ENCODE results near the gene OLFM3. TPM values are rescaled to one million over a fixed set of nuclear protein-coding genes. Genes with fewer than 3 reads are reported as not detected.

Gene OLFM3
- total RNA-seq, 1 experiment from 2014 or later: 0.05 TPM

DNA sequence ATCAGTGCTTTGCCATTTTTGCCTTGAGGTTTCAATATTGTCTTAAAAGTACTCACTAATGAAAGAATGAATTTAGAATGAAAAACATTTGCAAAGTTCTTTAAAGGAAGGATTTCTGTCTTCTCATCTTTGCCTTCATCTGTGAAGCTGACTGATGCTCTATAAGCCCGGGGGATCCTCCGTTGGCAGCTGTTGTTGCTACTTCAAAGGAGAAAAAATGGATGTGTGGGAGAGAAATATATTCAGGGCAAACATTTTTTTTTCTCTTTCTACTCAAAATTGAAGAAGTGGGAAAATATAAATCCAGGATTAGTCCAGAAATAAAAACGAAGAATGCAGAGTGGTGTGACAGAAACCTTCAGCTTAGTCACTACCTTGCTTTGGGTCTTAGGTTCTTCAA, 142.5 kb downstream of the OLFM3 start:
- no peak for DNase-seq (ENCODE audit: extremely low read depth, low read depth)

DNA sequence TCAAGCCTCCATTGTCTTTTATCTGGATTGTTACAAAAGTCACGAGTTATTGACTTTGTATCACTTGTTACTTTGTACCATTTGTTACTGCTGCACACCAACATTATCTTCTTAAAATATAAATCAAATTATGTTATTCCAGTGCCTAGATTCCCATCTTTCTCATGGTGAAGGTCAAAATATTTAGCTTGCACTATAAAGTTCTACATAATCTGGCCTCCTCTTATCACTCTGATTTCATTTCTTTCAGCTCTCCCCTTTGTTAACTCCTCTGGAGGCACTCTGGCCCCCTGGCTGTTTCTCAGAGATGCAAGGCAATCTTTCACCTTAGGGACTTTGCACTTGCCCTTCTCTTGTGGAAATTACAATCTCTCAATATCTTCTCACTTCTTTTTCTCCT, 143.8 kb downstream of the OLFM3 start:
- DNase-seq (ENCODE audit: extremely low read depth, low read depth): no peak

DNA sequence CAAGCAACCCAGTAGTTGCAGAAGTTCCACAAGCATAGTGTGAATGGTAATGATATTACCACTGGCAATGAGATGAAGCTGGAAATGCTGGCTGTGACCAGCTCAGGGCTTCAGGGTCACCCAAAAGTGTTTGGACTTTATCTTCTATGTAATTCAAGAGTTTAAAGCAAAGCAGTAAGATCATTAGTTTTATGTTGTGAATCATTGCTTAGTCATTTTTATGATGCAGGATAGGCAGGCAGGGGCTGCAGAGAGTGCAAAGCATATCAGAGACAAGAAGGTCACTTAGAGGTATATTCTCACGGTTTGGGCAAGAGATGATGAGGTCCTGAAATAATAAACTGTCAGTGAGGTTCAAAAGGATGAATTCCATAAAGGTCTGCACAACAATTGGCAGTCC, 147.4 kb downstream of the OLFM3 start:
- DNase-seq (ENCODE audit: extremely low read depth, low read depth): no peak

DNA sequence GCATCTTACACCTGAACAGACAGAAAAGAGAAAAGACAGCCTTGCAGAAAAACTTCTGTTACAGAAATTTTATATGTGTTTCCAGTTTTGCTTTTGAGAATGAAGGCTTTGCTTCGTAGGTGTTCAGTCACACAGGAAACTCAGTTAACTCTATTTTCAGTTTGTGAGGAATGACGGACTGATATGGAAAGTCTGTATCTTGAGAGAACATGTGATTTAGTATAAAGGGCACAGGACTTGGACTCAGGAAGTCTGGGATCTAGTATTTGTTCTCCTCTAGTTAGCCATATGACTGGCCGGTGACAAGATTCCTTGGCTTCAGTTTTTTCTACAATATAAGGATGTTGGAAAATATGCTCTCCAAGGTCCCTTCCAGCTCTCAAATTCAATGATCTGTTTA, 149.1 kb downstream of the OLFM3 start:
- DNase-seq (ENCODE audit: extremely low read depth, low read depth): no peak

DNA sequence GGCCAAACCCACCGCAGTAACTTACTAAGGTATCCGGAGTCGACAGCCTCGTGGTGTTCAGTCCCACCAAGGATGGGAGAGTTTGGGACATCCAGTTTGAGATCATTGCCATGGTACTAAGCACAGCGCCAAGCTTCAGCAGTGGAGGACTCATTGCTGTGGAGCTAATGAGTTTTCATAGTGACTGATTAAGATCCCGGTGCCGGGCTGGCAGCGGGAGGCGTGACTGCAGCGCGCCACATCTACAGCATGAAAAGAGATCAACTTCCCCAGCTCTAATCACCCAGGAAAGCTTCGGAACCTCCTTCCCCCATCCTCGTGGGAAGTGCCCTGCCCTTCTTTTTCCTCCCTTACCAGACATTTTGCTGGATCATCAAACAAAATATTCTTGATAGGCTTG, 149.9 kb downstream of the OLFM3 start:
- DNase-seq (ENCODE audit: extremely low read depth, low read depth): no peak

DNA sequence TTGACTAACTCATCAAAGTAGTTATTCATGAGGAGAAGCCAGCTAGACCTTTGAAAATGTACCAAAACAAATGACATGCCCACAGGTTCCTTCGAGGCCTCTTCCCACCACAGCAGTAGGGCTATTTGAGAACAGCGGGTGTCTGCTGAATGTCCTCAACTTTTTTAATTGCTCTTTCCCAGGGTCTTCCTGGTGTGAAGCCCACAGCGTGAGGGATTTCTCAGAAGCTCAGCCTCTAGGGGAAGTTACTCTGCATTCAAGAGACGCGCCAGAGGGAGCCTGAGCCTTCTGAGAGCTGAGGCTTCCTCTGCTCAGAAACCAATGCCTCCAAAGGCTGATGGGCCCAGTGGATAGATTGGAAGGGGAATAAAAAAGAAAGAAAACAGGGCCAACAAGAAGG, 153.6 kb downstream of the OLFM3 start:
- no peak for DNase-seq (ENCODE audit: extremely low read depth, low read depth)

DNA sequence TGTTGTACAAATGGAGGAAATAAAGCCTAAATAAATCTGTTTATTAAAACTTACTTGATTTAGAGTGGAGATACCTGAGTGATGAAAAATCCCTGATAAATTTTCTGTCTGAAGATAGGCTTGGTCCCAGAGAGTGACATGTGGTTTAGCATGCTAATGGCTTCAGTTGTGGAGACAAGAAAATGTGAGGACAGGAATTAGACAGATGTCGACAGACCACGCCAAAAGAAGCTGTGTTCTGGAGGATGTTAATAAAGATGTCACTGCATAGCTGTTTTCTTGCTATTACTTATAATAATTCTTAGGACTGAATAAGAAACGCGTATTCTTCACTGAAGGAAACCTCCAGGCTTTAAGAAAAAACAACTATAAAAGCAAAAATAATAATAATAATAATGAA, 154.9 kb downstream of the OLFM3 start:
- no peak for DNase-seq (ENCODE audit: extremely low read depth, low read depth)

DNA sequence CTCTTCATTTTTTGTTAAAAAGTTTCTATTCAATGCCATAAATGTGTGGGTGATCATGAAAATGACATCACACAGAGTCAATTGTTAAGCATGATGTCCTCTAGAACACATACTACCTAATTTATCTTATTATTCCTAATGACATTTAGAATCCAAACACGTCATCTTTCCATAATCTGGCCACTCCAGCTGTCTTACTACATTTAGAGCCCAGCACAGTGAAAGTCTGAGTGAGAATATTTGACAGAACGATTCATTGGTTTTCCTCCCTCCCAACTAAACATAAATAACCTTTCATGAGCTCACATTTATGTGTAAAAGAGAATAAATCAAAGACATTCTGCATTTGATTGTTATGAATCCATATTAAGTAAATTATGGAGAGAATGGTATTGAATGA, 160.7 kb downstream of the OLFM3 start:
- no peak for DNase-seq (ENCODE audit: extremely low read depth, low read depth)

DNA sequence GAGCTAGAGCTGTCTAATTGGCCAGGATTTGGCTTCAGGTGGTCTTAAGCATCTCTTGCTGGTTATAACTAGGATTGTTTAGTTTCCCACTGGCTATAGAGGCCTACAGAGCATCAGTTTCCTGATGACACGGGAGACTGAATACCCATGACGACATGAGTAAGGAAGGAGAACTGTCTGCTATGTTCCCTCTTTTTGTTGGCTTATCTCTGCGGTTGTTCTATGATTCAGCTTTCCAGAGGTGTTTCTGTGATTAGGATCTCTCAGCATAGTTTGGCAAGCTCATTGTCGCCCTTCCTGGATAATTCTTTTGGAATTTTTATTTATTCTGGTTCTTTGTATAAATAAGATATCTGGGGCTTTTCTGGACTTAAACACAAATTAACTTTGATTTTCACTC, 163.4 kb downstream of the OLFM3 start:
- DNase-seq (ENCODE audit: extremely low read depth, low read depth): no peak

DNA sequence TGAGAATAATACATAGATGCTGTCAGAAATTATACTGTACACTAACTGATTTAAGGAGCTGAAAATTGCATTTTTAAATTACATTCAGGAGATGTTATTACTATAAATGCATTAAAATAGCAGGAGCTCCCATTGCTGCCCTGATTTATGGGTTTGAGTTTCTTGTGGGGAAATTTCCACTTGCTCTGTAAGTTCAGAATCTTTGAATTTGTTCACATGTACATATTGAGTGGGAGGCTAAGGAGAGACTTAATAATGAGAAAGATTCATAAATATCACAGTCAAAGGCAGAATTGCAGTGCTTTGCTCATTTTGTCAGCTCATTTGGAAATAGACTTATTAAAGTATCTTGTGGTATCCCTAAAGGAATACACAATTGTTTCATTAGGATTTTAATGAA, 170.3 kb downstream of the OLFM3 start:
- no peak for DNase-seq (ENCODE audit: extremely low read depth, low read depth)

DNA sequence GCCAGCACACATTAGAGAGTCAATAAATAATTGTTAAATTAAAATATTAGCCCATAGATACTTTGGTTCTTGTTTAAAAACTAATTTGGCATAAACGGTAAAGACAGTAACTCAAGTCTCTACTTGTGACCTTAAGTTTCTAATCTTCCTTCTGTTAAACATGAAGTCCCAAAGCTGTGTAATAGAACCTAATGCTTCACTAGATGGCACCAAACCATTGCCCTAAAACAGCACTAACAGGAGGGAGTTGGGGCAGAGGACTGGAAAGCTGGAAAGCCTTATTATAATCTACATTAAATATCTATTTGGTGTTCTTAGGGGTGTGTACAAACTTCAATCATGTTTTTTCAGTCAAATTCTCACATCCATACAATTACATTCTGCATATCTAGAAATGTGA, 176.7 kb downstream of the OLFM3 start:
- DNase-seq (ENCODE audit: extremely low read depth, low read depth): peak; percentile 41

DNA sequence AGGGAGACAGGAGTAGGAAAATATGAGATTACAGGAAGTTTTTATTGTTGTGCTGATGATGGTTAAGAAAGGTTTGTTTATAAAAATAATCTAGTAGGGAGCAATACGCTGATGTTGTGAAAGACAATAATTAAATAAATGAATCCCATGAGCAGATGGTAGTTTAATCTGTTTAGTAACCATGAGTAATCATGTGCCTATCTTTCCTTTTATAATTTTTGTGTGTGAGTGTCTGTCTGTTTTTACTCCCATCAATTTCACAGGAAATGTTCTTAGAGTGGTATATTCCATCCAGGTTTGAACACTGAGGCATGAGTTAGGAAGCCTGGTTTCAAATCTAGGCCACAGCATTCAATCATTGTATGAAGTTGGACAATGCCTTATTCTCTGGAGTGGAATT, 180.5 kb downstream of the OLFM3 start:
- no peak for DNase-seq (ENCODE audit: extremely low read depth, low read depth)

DNA sequence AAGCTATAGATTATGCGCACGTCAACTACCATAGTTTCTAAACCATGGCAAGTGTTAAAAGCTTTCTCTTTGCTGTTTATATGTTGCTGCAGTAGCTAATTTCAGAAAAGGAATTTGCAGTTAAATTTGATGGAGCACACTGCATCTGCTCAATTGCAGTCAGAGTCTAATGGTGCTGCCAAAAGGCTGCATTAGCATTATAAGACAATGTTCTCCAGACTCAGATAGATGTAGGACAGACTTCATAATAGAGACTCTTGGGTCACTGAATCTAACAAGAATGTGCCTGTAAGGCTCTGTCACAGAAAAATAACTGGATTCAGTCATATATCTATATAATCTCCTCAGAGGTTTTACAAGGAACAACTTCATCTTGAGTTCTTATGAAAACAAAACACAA, 198.3 kb downstream of the OLFM3 start:
- DNase-seq (ENCODE audit: extremely low read depth, low read depth): no peak

DNA sequence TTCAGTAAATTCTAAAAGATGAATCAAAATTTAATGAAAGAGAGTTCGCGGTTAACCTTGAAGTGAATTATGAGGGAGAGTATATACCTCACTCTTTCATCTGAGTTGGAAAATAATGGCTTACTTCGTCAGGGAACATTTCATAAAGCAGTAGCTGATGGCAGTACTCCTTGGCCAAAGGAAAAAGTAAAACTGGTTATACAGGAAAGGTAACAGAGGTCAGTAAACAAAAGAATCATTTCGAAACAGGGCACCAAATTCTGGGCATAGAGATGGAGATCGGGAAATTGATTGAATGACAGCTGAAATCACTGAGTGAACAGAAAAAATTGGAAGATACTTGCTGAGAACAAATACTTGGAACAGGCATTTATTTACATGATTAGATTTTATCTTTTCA, 199.0 kb downstream of the OLFM3 start:
- no peak for DNase-seq (ENCODE audit: extremely low read depth, low read depth)

DNA sequence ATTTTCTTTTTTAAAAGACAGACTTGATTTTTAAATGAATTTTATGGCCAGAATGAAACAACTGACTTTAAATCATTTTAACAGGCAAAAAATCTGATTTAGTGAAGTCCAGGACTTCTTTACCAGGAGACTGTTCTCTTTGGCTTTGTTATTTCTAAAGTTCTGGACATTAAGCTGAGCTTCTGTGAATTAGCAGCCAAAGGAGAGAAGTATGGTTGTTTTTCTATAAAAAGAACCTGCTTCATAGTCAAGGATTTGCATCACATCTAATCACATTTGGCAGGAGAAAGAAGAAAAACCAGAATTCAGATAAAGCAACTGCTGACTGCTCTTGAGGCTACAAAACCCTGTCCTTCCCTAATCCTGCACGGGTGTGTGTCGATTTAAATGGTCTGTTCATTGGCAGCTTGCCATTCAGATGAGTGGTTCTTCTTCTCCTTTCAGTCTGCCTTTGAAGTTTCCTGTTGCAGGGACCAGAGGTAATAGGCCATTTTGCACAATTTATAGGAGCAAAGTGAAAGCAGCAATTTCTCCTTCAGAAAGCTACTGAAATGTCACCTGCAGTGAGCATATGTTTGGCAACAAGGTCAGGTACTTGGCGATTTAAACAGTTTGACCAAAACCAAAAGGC, 215.4 kb downstream of the OLFM3 start:
- no peak for DNase-seq (ENCODE audit: extremely low read depth, low read depth)

DNA sequence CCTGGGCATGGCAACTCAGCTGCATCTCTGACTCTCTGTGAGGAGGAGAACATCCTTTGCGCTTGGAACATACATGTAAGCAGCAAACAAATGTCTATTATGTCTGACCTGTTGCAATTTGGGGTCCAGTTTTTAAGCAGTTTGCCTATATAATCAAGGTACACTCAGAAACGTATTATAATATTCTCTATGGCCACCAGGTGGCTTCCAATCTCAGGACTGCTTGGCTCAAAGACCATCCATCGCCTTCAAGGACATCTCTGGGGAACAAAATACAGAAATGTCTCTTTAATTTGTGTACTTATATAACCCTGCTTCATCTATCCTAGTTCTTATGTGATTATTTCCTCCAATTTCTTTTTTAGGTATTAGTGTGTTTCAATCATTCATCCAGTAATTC, 227.2 kb downstream of the OLFM3 start:
- DNase-seq (ENCODE audit: extremely low read depth, low read depth): peak; percentile 8

DNA sequence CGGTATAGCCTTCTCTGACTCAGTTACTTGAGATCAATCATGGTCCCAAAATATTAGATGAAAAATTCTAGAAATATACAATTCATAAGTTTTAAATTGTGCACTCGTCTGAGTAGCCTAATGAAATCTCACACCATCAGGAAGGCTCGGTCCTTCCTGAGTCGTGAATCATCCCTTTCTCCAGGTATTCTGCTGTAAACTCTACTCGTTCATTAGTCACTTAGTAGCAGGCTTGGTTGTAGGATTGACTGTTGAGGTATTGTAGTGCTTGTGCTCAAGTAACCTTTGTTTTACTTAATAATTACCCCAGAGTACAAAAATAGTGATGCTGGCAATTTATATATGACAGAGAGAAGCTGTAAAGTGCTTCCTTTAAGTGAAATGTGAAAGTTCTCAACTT, 238.7 kb downstream of the OLFM3 start:
- DNase-seq (ENCODE audit: extremely low read depth, low read depth): no peak

DNA sequence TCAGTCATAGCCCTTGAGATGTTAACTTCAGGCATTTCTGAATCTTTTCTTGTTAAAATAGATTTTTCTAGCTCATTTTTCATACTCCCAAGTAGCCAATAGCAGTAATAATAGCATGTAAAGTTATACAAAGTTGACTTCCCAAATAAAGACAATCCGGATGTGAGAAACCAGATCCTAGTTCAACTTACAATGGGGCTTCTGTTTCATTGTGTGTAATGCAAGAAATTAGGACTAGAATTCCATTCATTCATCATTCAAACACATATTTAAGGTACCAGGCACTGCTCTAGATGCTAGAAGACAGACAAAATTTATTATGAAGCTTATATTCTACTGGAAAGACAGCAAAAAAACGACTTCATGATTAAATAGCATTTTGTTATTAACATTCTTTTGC, 240.3 kb downstream of the OLFM3 start:
- DNase-seq (ENCODE audit: extremely low read depth, low read depth): no peak

Small RNA genes lying within 50 kb of the gene (small RNA-seq; reads per million reads assigned to genes)
- 0 reads per million in 2 experiments for gene RNU6-352P
